GM18511 (cell line): ENCODE data around the gene SLC9A7.
A peak's percentile ranks its signal among the peaks of the same experiment; 100 is the strongest.

Source experiments
- ATAC-seq: cut with Tn5 transposase; IDR thresholded peaks from one replicate; pipeline ENCODE4 v1.9.1; 2021; ENCODE audit warnings: mild to moderate bottlenecking, moderate library complexity; ENCODE audit not compliant: unreplicated experiment

The SLC9A7 gene

GRCh38 chrX:46707274-46707965 is 51.5 kb downstream of the SLC9A7 start:
- ATAC-seq, result no peak

GRCh38 chrX:46704767-46705386 is 54.0 kb downstream of the SLC9A7 start:
- peak; percentile 98 for ATAC-seq

GRCh38 chrX:46703980-46704379 is 54.9 kb downstream of the SLC9A7 start:
- peak; percentile 38 for ATAC-seq

- ATAC-seq, result no peak
Measured at GRCh38 chrX:46698691-46699090, 60.2 kb downstream of the SLC9A7 start.

DNA sequence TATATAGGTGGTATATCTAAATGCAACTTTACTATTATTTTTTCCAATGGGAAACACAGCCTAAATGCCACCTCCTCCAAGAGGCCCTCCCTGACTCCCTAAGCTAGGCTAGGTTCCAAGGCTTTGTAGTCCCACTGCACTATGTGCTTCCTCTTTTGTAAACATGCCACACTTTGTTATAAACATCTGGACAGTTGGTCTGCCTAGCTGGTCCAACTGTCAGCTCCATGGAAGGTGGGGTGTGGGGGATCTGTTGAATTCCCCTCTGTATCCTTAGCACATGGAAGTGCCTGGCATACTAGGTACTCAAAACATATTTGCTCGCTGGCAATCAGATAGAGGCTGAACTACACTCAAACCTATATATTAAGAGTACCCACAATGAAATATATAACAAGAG is 63.4 kb downstream of the SLC9A7 start:
- ATAC-seq, result no peak

- ATAC-seq, result no peak
Measured at GRCh38 chrX:46694549-46694948, 64.4 kb downstream of the SLC9A7 start.

DNA sequence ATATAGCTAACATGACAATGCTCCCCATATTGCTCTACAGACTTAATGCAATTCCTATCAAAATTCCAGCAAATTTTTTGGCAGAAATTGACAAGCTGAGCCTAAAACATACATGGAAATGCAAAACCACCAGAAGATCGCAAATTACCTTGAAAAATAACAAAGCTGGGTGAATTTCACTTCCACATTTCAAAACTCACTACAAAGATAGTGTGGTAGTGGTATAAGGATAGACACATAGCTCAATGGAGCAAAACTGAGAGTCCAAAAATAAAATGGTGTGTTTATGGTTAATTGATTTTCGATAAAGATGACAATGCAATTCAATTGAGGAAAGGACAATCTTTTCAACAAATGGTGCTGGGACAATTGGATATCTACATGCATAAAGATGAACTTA is 65.8 kb downstream of the SLC9A7 start:
- peak; percentile 59 for ATAC-seq

DNA sequence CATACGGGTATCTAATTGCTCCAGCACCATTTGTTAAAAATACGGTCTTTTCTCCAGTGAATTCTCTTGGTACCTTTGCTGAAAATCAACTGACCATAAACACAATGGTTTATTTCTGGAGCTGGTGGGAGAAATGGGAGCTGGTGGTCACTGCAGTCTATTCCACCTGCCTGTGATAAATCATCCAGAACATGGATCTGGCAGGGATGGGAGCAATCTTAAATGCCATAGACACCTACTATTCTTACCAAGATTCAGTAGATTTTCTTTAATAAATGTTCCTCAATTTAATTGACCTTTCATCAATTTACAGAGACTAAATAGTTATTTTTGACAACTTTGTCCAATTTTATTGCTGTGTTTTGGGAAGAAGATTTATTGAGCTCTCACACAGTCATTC is 68.1 kb downstream of the SLC9A7 start:
- no peak for ATAC-seq

DNA sequence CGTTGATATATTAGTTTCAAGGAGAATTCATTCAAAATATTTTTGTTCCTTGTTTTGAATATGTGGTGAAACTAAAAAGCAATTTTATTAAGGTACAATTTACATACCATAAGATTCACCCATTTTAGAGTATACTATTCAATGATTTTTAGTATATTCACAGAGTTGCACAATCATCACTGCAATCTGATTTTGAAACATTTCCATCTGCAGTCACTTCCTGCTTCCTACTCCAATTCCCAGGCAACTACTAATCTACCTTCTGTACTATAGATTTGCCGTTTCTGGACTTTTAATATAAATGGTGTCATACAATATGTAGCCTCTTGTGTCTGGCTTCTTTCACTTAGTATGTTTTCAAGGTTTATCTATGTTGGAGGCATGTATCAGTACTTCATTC is 71.3 kb downstream of the SLC9A7 start:
- no peak for ATAC-seq

GRCh38 chrX:46686003-46686645 is 72.8 kb downstream of the SLC9A7 start:
- peak; percentile 84 for ATAC-seq

GRCh38 chrX:46683048-46683447 is 75.9 kb downstream of the SLC9A7 start:
- ATAC-seq, result peak; percentile 45

DNA sequence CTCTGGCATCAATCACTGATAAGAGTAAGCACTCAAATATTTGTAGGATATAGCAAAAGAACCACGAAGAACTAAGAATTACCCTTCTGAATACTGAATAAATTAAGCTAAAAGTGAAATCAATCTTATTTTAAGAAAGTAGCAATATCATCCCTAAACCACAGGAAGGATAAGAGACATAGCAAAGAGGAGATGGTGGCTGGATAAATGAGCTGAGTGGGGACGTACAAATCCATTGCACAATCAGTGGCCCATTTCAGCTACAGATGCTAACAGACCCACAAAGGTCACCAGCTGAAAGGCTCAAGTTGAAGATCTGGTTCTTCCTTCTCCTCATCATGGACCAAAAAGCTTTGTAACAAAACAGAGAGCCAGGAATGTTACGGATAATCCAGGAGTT is 77.1 kb downstream of the SLC9A7 start:
- ATAC-seq, result no peak

DNA sequence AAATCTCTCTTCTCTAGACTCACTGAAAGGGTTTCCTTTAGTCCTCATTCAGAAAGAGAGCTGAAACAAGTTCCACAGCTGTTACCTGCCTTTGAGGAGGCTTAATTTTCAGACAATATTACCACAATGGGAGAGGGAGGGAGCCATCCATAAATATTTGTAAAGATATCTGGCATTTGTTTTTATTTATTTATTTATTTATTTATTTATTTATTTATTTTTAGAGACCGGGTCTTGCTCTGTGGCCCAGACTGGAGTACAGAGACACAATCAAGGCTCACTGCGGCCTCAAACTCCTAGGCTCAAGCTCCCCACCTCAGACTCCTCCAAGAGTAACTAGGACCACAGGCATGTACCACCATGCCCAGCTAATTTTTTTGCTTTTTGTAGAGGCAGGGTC is 80.7 kb downstream of the SLC9A7 start:
- no peak for ATAC-seq

GRCh38 chrX:46676399-46677356 is 82.2 kb downstream of the SLC9A7 start:
- ATAC-seq, result no peak

- no peak for ATAC-seq
Measured at GRCh38 chrX:46673620-46674359, 85.1 kb downstream of the SLC9A7 start.

DNA sequence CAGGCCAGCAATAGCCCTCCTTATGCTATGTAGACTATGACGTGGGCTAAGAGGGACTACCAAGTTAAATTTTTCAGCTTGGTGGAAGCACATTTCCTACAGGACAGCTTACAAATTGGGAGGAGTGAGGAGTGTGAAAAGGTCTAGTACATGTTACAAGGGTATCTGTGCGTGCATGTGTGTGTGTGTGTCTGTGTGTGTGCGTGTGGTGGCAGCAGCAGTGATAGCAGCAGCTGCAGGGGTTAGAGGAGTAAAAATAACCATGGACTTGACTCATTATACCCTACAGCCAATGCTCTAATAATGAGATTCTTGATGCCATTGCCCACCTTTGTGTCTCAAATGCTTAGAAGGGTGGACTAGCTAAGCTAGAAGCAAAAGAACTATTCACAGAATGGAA is 88.6 kb downstream of the SLC9A7 start:
- ATAC-seq, result no peak

- no peak for ATAC-seq
Measured at GRCh38 chrX:46666831-46667230, 92.1 kb downstream of the SLC9A7 start.

DNA sequence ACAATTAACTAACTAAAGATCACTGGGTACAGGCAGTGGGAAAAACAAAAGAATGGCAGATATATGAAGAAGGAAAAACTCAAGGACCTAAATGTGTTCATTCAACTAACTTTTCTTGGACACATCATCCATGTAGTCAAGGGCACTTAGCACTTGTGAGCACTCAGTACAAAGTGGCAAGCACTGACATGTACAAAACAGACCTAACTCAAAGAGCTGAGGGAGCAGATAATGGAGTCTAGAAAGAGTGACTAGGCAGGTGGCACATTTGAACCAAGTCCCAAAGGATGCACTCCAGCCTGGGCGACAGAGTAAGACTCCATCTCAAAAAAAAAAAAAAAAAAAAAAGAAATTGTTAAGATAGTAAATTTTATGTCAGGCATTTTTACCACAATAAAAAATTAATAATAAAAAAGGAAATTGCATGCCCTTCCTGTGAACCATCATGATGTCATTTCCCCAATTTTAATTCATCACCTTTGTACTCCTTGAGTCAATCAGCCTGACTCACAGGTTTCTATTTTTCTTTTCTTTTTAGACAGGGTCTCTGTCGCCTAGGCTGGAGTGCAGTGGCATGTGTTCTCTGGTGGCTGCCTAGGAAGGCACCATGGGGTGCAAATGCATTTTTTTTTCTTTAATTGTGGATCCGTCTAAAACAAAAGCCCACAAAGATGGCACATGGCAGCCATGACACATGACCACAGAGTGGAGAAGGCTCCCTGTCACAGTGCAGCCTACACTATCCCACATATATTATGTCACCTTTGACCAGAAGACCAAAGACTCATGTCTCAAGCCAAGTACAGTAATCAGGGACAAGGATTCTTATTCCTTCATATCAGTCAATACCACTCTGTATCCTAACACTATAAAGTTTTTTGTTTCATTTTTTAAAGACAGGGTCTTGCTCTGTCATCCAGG is 93.4 kb downstream of the SLC9A7 start:
- ATAC-seq, result no peak

DNA sequence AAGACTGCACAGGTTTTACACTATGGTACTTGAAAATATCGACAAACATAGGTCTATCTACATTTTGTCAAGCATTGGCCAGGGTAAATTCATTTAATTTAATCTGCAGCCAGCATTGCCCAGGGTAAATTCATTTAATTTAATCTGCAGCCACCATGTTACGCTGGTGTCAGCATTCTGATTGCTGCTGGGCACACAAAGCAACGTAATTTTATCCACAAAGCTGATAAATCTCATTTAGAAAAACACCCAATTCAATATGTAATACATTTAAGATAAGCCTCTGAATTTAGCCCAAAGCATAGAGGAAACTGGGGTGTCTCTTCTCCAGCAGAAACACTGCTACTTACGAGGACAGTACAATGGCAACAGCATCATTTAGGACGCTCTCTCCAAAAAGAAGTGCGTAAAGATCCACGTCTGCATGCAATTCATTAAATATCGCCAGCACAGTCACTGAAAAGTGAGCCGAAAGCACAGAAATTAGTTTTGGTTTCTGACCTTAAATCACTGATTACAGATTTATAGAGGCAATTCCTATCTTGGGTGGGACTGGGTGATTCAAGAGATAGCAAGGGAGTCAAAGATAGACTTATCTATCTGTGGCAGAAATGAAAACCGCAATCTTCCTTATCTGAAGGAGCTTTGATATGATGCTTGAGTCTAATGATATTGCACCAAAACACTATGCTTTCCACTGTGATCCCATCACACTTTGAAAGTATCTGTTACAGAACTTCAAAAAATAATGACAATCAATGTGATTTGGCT is 96.5 kb downstream of the SLC9A7 start:
- no peak for ATAC-seq
